Measurements from ENCODE around the gene FAM135A. TPM values are rescaled to one million over a fixed set of nuclear protein-coding genes. Genes with fewer than 3 reads are reported as not detected.
A peak's percentile ranks its signal among the peaks of the same experiment; 100 is the strongest.
"Not testable (repeated sequence)": the region's sequence is repeated elsewhere in the genome, so short reads cannot be mapped to it uniquely, and the experiment has no call there.

The FAM135A gene
- total RNA-seq, 1 donor from 2014 or later, result 61.6 TPM

DNA sequence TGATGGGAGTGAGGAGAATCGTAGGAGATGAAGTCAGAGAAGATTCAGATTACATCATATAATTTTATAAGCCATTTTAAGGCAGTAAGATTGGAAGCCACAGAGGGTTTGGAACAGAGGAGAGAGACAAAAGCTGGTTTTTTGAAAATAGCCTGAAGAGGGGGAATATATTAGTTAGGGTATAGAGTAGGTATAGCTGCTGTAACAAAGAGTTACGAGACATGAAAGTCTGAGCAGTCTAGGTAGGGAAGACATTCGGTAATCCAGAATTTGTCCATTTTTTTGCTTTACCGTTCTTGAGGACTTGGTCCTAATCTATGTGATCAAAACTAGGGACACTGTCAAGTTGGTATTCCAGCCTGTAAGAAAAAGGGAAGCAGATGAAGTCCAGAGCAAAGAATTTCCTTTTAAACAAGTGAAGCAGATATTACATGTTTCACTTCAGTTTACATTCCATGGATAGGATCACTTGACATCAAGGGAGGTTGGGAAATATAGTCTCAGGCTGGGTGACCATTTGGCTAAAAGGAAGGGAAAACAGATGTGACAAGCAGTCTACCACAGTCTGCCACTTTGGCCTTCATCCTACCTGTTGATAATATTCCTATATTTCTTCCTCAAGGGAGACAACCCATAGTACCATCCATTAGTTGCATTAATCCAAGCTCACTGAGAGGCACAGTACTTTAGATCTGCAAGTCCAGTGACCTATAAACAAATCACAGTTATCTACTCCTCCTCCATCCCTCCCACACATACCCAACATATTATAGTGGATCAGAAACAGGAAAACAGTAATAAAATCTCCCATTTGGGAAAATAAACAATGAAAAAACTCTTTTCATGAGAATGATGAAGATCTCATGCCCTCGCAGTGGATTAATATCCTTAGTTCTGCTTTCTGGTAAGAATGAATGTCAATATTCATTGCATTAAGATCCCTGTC, 10.2 kb downstream of the FAM135A start:
- H3K36me3 ChIP-seq (ENCODE audit: control insufficient read depth, insufficient read depth, low read length), result peaks cover 6% of the 10 kb centered on the region
- no peak overlapping the region for H3K4me3 ChIP-seq (ENCODE audit: low read depth, low read length)
- FAIRE-seq, result no peak
- DNase-seq (ENCODE audit: low read depth), result no peak
- H3K27me3 ChIP-seq (ENCODE audit: control insufficient read depth, insufficient read depth, low read length), result no peaks in the 10 kb centered on the region
- TF ChIP-seq, protein P1, sequence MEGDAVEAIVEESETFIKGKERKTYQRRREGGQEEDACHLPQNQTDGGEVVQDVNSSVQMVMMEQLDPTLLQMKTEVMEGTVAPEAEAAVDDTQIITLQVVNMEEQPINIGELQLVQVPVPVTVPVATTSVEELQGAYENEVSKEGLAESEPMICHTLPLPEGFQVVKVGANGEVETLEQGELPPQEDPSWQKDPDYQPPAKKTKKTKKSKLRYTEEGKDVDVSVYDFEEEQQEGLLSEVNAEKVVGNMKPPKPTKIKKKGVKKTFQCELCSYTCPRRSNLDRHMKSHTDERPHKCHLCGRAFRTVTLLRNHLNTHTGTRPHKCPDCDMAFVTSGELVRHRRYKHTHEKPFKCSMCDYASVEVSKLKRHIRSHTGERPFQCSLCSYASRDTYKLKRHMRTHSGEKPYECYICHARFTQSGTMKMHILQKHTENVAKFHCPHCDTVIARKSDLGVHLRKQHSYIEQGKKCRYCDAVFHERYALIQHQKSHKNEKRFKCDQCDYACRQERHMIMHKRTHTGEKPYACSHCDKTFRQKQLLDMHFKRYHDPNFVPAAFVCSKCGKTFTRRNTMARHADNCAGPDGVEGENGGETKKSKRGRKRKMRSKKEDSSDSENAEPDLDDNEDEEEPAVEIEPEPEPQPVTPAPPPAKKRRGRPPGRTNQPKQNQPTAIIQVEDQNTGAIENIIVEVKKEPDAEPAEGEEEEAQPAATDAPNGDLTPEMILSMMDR (IDR thresholded peaks at IDR 0.05; ENCODE audit: insufficient read depth, low read length, severe bottlenecking), result no peak

DNA sequence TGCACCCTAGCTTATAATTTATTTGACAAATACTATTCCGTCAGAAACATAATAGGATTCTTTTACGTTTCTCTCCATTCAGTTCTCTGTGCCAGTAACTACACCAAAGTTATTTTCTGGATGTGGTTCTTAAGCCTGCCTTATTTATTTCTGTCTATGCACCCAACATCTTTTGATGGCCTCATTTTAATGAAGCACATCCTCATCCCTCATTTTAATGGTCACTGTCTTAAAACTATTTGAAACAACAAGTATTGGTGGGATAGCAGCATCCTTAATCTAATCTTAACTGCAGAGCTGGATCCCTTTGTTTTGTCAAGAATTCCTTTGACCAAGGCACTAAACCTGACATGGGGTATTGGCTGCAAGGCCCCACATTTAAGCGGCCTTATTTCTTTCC, 11.0 kb downstream of the FAM135A start:
- TF ChIP-seq, protein P1 (IDR thresholded peaks at IDR 0.05; ENCODE audit: insufficient read depth, low read length, severe bottlenecking), result no peak
- FAIRE-seq (no peak), DNase-seq (ENCODE audit: low read depth) (no peak)
- H3K4me3 ChIP-seq (ENCODE audit: low read depth, low read length), result no peak overlapping the region
- no peaks in the 10 kb centered on the region for H3K27me3 ChIP-seq (ENCODE audit: control insufficient read depth, insufficient read depth, low read length)
- H3K36me3 ChIP-seq (ENCODE audit: control insufficient read depth, insufficient read depth, low read length), result peaks cover 1% of the 10 kb centered on the region

DNA sequence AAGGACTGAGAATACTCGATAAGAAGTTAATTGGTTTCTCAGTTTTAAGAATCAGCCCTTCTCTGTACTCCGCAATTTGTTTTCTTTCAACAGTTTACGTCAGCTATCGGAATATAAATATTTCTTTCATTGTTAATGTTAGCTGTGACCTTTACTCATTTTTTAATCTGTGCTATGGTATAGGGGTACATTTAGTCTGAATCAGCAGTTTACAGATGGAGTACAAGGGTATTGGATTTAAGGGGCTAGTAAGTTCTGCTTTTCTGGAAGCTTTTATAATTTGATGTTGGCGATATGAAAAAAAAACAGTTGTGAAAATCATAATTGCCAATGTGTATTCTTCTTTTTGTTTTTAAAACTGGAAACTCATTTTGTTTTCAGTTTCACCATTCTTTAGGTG, 23.0 kb downstream of the FAM135A start:
- TF ChIP-seq, protein P1 (IDR thresholded peaks at IDR 0.05; ENCODE audit: insufficient read depth, low read length, severe bottlenecking), result no peak
- no peak overlapping the region for H3K4me3 ChIP-seq (ENCODE audit: low read depth, low read length)
- peaks cover 3% of the 10 kb centered on the region for H3K36me3 ChIP-seq (ENCODE audit: control insufficient read depth, insufficient read depth, low read length)
- DNase-seq (ENCODE audit: low read depth), result no peak
- FAIRE-seq, result no peak
- H3K27me3 ChIP-seq (ENCODE audit: control insufficient read depth, insufficient read depth, low read length), result no peaks in the 10 kb centered on the region

DNA sequence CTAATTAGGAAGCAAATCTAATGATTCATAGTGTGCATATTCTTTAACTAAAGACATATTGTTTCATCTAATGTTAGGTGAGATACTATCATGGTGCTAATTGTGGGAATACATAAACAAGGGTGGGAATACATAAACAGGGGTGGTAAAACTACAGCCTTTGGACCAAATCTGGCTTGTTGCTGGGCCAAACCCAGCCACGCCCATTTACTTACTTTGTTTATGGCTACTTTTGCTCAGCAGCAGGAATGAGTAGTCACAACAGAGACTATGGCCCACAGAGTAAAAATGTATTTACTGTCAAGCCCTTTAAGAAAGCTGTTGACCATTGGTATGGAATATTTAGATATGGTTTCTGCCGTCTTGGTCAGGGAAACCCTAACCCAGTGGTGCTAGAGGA, 31.7 kb downstream of the FAM135A start:
- FAIRE-seq (no peak), DNase-seq (ENCODE audit: low read depth) (no peak)
- Histone ChIP-seq H3K36me3 (ENCODE audit: control insufficient read depth, insufficient read depth, low read length) (peaks cover 2% of the 10 kb centered on the region), H3K4me3 (ENCODE audit: low read depth, low read length) (no peak overlapping the region), H3K27me3 (ENCODE audit: control insufficient read depth, insufficient read depth, low read length) (no peaks in the 10 kb centered on the region)
- TF ChIP-seq, protein P1 (IDR thresholded peaks at IDR 0.05; ENCODE audit: insufficient read depth, low read length, severe bottlenecking), result no peak

DNA sequence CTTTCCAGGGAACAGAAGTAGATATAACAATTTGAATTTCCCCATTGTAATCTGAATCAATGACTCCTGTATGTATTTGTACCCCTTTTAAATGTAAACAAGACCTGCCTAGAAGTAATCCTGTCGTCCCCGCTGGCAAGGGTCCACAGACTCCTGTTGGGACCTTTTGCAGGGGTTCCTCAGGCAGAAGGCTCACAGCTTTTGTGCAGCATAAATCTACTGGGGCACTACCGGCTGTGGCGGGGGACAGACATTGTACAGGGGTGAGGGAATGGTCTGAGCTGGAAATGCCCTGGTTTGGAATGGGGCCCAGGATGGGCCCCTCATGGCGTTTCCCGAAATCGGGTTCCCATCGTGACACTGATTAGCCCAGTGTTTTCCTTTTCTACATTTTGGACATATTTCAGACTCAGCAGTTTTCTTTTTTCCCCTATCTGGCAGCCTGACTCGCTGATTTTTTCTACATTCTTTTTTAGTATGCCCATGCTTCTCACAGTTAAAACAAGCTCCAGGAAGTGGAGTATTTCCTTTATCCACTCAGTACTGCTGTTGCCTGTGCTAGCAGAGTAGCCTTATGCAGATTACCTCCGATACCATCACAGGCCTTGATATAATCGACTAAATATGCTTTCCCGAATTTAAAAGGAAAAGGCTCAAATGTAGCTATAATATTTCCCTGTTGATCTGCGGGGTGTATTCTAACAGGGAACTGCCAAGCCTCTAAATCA, 34.2 kb downstream of the FAM135A start:
- not testable (repeated sequence) for FAIRE-seq; H3K36me3 ChIP-seq (ENCODE audit: control insufficient read depth, insufficient read depth, low read length); H3K4me3 ChIP-seq (ENCODE audit: low read depth, low read length); DNase-seq (ENCODE audit: low read depth); H3K27me3 ChIP-seq (ENCODE audit: control insufficient read depth, insufficient read depth, low read length)

DNA sequence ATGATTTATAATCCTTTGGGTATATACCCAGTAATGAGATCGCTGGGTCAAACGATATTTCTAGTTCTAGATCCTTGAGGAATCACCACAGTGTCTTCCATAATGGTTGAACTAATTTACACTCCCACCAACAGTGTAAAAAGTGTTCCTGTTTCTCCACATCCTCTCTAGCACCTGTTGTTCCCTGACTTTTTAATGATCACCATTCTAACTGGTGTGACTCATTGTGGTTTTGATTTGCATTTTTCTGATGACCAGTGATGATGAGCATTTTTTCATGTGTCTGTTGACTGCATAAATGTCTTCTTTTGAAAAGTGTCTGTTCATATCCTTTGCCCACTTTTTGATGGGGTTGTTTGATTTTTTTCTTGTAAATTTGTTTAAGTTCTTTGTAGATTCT, 40.6 kb downstream of the FAM135A start:
- H3K36me3 ChIP-seq (ENCODE audit: control insufficient read depth, insufficient read depth, low read length); FAIRE-seq; H3K4me3 ChIP-seq (ENCODE audit: low read depth, low read length); H3K27me3 ChIP-seq (ENCODE audit: control insufficient read depth, insufficient read depth, low read length): not testable (repeated sequence)
- DNase-seq (ENCODE audit: low read depth), result peak; percentile 25

All from bronchial epithelial cell (primary cell).